SK-N-SH treated with all-trans-retinoic acid at 6 μM for 48 hours (cell line): ENCODE measurements around the gene ALAS1.

Experiments
- ATAC-seq: fragments of 200-7000 bp; cut with Tn5 transposase; 3 replicates; pipeline ENCODE4 v1.9.1; 2020; ENCODE audit warnings: mild to moderate bottlenecking, moderate library complexity
- ARNTL ChIP-seq: fragments of 450-650 bp; formaldehyde crosslinking; IDR thresholded peaks from 2 replicates; pipeline ENCODE4 v1.5.0; 2020; ENCODE audit warnings: low read depth, mild to moderate bottlenecking, moderate library complexity, borderline replicate concordance
- CSDC2 ChIP-seq: fragments of 250-450 bp; sonication (Bioruptor Pico); IDR thresholded peaks from 2 replicates; pipeline ENCODE4 v1.5.0; 2020; ENCODE audit warnings: mild to moderate bottlenecking, moderate library complexity
- ESRRG ChIP-seq: fragments of 250-450 bp; sonication (Bioruptor Pico); IDR thresholded peaks from 2 replicates; pipeline ENCODE4 v1.6.1; 2021; ENCODE audit warnings: mild to moderate bottlenecking
- GLIS3 ChIP-seq: fragments of 250-450 bp; sonication (Bioruptor Pico); IDR thresholded peaks from 2 replicates; pipeline ENCODE4 v1.5.0; 2020; ENCODE audit warnings: mild to moderate bottlenecking, moderate library complexity
- ISL1 ChIP-seq: fragments of 250-450 bp; sonication (Bioruptor Pico); IDR thresholded peaks from 2 replicates; pipeline ENCODE4 v2.1.2; 2022; ENCODE audit warnings: mild to moderate bottlenecking, moderate library complexity
- OSR1 ChIP-seq: fragments of 250-450 bp; sonication (Bioruptor Pico); IDR thresholded peaks from 2 replicates; pipeline ENCODE4 v1.8.0; 2022; ENCODE audit warnings: moderate library complexity, mild to moderate bottlenecking, inconsistent platforms
- POU6F1 ChIP-seq: fragments of 250-450 bp; sonication (Bioruptor Pico); IDR thresholded peaks from 2 replicates; pipeline ENCODE4 v1.8.0; 2021; ENCODE audit warnings: low read depth, mild to moderate bottlenecking, moderate library complexity, borderline replicate concordance
- PPARA ChIP-seq: fragments of 250-450 bp; sonication (Bioruptor Pico); IDR thresholded peaks from 2 replicates; pipeline ENCODE4 v1.5.0; 2020; ENCODE audit warnings: mild to moderate bottlenecking, borderline replicate concordance
- RARB ChIP-seq: fragments of 250-450 bp; sonication (Bioruptor Pico); IDR thresholded peaks from 2 replicates; pipeline ENCODE4 v1.8.0; 2021; ENCODE audit warnings: mild to moderate bottlenecking, moderate library complexity
- SNAI2 ChIP-seq: fragments of 250-450 bp; sonication (Bioruptor Pico); IDR thresholded peaks from 2 replicates; pipeline ENCODE4 v1.5.0; 2020; ENCODE audit warnings: mild to moderate bottlenecking, moderate library complexity
- TCF4 ChIP-seq: fragments of 250-450 bp; sonication (Bioruptor Pico); IDR thresholded peaks from 2 replicates; pipeline ENCODE4 v1.8.0; 2021; ENCODE audit warnings: mild to moderate bottlenecking, moderate library complexity, borderline replicate concordance
- TOX ChIP-seq: fragments of 250-450 bp; sonication (Bioruptor Pico); IDR thresholded peaks from 2 replicates; pipeline ENCODE4 v1.8.0; 2021; ENCODE audit warnings: mild to moderate bottlenecking, moderate library complexity, borderline replicate concordance
- ZC3H10 ChIP-seq: fragments of 250-450 bp; sonication (Bioruptor Pico); IDR thresholded peaks from 2 replicates; pipeline ENCODE4 v1.5.1; 2021; ENCODE audit warnings: mild to moderate bottlenecking, moderate library complexity
- ZFP3 ChIP-seq: fragments of 250-450 bp; sonication (Bioruptor Pico); IDR thresholded peaks from 2 replicates; pipeline ENCODE4 v1.5.0; 2020; ENCODE audit warnings: mild to moderate bottlenecking, moderate library complexity
- ZFP30 ChIP-seq: fragments of 450-650 bp; formaldehyde crosslinking; IDR thresholded peaks from 2 replicates; pipeline ENCODE4 v1.5.0; 2022; ENCODE audit warnings: mild to moderate bottlenecking, moderate library complexity
- ZNF565 ChIP-seq: fragments of 450-650 bp; formaldehyde crosslinking; conservative IDR thresholded peaks from 2 replicates; pipeline ENCODE4 v1.5.0; 2020; ENCODE audit warnings: low read depth, mild to moderate bottlenecking, moderate library complexity
- ZNF70 ChIP-seq: fragments of 450-650 bp; formaldehyde crosslinking; IDR thresholded peaks from 2 replicates; pipeline ENCODE4 v1.5.0; 2020; ENCODE audit warnings: mild to moderate bottlenecking, moderate library complexity
- TF ChIP-seq, protein P1 (sequence below): fragments of 250-450 bp; sonication (Bioruptor Pico); IDR thresholded peaks from 2 replicates; pipeline ENCODE4 v1.5.0; 2020; ENCODE audit warnings: mild to moderate bottlenecking, moderate library complexity
- TF ChIP-seq, protein P2 (sequence below): fragments of 250-450 bp; sonication (Bioruptor Pico); IDR thresholded peaks from 2 replicates; pipeline ENCODE4 v1.5.1; 2020; ENCODE audit warnings: low read depth, mild to moderate bottlenecking, moderate library complexity
- TF ChIP-seq, protein P3 (sequence below): fragments of 250-450 bp; sonication (Bioruptor Pico); IDR thresholded peaks from 2 replicates; pipeline ENCODE4 v1.5.1; 2021; ENCODE audit warnings: mild to moderate bottlenecking, moderate library complexity
- TF ChIP-seq, protein P4 (sequence below): fragments of 250-450 bp; sonication (Bioruptor Pico); IDR thresholded peaks from 2 replicates; pipeline ENCODE4 v1.8.0; 2020; ENCODE audit warnings: mild to moderate bottlenecking, moderate library complexity, borderline replicate concordance

ALAS1 gene

GRCh38 chr3:52204337-52205073 lies 6.5 kb downstream of the ALAS1 start:
- no peak for ATAC-seq
- TF ChIP-seq TCF4 (CRISPR knock-in tag) (no peak), ZC3H10 (CRISPR knock-in tag) (no peak), ZNF565 (no peak), ZNF70 (no peak), OSR1 (CRISPR knock-in tag) (no peak), ZFP30 (CRISPR knock-in tag) (no peak), GLIS3 (CRISPR knock-in tag) (no peak), POU6F1 (CRISPR knock-in tag) (no peak), PPARA (CRISPR knock-in tag) (no peak), ZFP3 (CRISPR knock-in tag) (no peak), TOX (CRISPR knock-in tag) (no peak), CSDC2 (no peak), ESRRG (CRISPR knock-in tag) (no peak), RARB (CRISPR knock-in tag) (no peak)
- TF ChIP-seq, protein P1, sequence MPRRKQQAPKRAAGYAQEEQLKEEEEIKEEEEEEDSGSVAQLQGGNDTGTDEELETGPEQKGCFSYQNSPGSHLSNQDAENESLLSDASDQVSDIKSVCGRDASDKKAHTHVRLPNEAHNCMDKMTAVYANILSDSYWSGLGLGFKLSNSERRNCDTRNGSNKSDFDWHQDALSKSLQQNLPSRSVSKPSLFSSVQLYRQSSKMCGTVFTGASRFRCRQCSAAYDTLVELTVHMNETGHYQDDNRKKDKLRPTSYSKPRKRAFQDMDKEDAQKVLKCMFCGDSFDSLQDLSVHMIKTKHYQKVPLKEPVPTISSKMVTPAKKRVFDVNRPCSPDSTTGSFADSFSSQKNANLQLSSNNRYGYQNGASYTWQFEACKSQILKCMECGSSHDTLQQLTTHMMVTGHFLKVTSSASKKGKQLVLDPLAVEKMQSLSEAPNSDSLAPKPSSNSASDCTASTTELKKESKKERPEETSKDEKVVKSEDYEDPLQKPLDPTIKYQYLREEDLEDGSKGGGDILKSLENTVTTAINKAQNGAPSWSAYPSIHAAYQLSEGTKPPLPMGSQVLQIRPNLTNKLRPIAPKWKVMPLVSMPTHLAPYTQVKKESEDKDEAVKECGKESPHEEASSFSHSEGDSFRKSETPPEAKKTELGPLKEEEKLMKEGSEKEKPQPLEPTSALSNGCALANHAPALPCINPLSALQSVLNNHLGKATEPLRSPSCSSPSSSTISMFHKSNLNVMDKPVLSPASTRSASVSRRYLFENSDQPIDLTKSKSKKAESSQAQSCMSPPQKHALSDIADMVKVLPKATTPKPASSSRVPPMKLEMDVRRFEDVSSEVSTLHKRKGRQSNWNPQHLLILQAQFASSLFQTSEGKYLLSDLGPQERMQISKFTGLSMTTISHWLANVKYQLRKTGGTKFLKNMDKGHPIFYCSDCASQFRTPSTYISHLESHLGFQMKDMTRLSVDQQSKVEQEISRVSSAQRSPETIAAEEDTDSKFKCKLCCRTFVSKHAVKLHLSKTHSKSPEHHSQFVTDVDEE, result no peak
- TF ChIP-seq, protein P2, sequence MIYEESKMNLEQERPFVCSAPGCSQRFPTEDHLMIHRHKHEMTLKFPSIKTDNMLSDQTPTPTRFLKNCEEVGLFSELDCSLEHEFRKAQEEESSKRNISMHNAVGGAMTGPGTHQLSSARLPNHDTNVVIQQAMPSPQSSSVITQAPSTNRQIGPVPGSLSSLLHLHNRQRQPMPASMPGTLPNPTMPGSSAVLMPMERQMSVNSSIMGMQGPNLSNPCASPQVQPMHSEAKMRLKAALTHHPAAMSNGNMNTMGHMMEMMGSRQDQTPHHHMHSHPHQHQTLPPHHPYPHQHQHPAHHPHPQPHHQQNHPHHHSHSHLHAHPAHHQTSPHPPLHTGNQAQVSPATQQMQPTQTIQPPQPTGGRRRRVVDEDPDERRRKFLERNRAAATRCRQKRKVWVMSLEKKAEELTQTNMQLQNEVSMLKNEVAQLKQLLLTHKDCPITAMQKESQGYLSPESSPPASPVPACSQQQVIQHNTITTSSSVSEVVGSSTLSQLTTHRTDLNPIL (CRISPR knock-in tag), result no peak
- TF ChIP-seq, protein P3, sequence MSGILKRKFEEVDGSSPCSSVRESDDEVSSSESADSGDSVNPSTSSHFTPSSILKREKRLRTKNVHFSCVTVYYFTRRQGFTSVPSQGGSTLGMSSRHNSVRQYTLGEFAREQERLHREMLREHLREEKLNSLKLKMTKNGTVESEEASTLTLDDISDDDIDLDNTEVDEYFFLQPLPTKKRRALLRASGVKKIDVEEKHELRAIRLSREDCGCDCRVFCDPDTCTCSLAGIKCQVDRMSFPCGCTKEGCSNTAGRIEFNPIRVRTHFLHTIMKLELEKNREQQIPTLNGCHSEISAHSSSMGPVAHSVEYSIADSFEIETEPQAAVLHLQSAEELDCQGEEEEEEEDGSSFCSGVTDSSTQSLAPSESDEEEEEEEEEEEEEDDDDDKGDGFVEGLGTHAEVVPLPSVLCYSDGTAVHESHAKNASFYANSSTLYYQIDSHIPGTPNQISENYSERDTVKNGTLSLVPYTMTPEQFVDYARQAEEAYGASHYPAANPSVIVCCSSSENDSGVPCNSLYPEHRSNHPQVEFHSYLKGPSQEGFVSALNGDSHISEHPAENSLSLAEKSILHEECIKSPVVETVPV, result no peak
- TF ChIP-seq, protein P4, sequence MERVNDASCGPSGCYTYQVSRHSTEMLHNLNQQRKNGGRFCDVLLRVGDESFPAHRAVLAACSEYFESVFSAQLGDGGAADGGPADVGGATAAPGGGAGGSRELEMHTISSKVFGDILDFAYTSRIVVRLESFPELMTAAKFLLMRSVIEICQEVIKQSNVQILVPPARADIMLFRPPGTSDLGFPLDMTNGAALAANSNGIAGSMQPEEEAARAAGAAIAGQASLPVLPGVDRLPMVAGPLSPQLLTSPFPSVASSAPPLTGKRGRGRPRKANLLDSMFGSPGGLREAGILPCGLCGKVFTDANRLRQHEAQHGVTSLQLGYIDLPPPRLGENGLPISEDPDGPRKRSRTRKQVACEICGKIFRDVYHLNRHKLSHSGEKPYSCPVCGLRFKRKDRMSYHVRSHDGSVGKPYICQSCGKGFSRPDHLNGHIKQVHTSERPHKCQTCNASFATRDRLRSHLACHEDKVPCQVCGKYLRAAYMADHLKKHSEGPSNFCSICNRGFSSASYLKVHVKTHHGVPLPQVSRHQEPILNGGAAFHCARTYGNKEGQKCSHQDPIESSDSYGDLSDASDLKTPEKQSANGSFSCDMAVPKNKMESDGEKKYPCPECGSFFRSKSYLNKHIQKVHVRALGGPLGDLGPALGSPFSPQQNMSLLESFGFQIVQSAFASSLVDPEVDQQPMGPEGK (CRISPR knock-in tag), result no peak

DNA sequence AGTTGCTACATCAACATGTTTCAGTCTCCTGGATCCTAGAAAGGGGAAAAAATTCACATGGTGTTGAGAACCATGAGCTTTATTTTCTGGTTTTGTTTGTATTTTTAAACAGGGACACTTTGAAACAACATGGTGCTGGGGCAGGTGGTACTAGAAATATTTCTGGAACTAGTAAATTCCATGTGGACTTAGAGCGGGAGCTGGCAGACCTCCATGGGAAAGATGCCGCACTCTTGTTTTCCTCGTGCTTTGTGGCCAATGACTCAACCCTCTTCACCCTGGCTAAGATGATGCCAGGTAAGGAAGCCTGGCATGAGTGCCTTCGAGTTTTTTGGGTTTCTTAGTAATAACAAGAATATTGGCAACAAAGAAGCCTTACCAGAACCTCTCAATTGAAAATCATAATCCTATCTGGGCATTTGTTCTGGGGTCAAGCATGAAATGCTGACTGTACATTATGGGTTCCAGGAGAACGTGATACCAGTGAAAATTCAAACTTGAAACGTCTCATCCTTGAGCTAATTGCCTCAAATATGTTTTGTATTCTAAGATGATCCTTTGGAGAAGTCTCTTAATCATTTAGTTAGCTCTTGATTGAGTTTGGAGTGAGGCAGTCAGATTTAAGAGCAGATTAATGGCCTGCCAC lies 7.9 kb downstream of the ALAS1 start:
- no peak for TF ChIP-seq ARNTL (CRISPR knock-in tag)
- no peak for TF ChIP-seq SNAI2
- no peak for TF ChIP-seq CSDC2
- no peak for TF ChIP-seq ESRRG (CRISPR knock-in tag)
- no peak for TF ChIP-seq ZC3H10 (CRISPR knock-in tag)
- TF ChIP-seq ZNF70, result no peak
- no peak for TF ChIP-seq TOX (CRISPR knock-in tag)
- TF ChIP-seq, protein P3, result no peak
- no peak for TF ChIP-seq TCF4 (CRISPR knock-in tag)
- no peak for TF ChIP-seq OSR1 (CRISPR knock-in tag)
- TF ChIP-seq ISL1 (CRISPR knock-in tag), result no peak
- no peak for TF ChIP-seq PPARA (CRISPR knock-in tag)
- TF ChIP-seq ZNF565, result no peak
- no peak for TF ChIP-seq GLIS3 (CRISPR knock-in tag)
- TF ChIP-seq, protein P1, result no peak
- TF ChIP-seq, protein P4 (CRISPR knock-in tag), result no peak
- no peak for ATAC-seq
